HG02759 (cell line): Measurements from ENCODE around the gene ZFAND2A.
"Not testable (repeated sequence)": the region's sequence is repeated elsewhere in the genome, so short reads cannot be mapped to it uniquely, and the experiment has no call there.

Source experiments
- ATAC-seq: cut with Tn5 transposase; IDR thresholded peaks from one replicate; pipeline ENCODE4 v1.9.1; 2021; ENCODE audit warnings: mild to moderate bottlenecking, moderate library complexity; ENCODE audit not compliant: unreplicated experiment

ZFAND2A gene

DNA sequence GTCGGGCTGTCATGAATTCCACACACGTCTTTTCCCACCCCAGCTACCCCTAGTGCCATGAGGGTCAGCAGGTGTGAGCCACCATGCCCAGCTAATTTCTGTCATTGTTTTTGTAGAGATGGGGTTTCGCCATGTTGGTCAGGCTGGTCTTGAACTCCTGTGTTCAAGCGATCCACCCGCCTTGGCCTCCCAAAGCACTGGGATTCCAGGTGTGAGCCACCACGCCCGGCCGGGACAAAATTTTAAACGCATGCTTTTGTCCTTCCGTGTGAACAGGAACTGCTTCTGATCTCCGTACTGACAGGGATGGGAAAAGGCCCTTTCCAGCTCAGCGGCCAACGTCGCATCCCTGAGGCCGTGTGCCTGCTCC is 15.6 kb upstream of the ZFAND2A start:
- no peak for ATAC-seq

GRCh38 chr7:1174881-1175596 is 15.0 kb upstream of the ZFAND2A start:
- no peak for ATAC-seq

DNA sequence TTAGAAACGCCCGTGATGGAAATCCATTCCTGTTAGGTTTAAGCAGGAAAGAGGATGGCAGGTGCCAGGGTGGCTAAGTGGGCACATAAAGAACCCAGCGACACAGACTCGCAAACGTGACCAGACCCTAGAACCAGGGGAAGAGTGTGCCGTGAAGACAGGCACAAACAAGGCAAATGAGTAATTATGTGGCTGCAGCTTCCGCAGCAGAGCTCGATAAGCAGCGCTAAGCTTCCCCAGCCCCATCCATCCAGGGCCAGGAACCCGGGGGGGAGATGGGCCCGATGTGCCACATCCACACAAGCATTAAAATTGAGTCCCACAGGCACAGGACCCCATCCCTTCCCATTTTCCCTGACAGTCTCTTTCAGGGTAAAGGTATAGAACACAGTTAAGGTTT is 14.0 kb upstream of the ZFAND2A start:
- ATAC-seq: no peak

DNA sequence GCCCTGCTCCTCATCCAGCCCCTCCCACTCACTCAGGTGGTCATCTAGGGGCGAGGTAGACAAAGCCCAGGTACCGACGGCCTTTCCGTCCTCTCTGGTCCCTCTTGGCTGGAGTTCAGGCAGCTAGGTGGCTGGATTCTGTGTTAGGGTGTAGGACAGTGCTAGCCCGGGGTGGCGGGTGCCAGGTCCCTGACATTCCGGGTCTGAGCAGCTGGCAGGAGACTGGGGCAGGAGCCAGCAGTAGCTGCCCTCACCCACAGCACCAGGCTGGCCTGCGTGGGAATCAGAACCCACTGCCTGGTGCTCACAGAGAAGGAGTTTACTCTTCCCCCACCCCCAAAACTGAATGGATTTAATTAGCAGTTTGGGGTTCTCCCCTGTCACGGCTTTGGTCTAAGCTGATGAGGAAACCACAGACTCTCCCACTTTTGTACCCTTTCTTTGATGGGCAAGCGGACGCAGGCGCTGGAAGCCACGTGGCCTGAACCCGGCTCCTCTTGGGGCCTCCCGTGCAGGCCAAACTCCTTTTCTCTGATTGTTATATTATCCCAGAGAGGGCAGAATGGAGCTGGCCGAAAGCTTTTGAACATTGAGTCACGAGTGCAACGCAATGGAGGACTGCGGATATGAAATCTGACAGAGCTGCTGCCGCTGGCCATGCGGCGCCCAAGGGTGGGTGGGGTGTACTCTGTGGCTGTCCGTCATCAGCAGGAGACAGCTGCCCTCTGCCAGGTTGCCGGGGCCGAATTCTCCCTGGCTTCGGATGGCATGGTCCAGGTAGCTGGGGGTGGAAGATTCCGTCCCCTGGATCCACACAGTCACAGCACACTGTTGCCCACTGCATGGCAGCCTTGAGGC is 12.9 kb upstream of the ZFAND2A start:
- no peak for ATAC-seq

GRCh38 chr7:1171516-1171915 is 11.5 kb upstream of the ZFAND2A start:
- ATAC-seq: not testable (repeated sequence)

DNA sequence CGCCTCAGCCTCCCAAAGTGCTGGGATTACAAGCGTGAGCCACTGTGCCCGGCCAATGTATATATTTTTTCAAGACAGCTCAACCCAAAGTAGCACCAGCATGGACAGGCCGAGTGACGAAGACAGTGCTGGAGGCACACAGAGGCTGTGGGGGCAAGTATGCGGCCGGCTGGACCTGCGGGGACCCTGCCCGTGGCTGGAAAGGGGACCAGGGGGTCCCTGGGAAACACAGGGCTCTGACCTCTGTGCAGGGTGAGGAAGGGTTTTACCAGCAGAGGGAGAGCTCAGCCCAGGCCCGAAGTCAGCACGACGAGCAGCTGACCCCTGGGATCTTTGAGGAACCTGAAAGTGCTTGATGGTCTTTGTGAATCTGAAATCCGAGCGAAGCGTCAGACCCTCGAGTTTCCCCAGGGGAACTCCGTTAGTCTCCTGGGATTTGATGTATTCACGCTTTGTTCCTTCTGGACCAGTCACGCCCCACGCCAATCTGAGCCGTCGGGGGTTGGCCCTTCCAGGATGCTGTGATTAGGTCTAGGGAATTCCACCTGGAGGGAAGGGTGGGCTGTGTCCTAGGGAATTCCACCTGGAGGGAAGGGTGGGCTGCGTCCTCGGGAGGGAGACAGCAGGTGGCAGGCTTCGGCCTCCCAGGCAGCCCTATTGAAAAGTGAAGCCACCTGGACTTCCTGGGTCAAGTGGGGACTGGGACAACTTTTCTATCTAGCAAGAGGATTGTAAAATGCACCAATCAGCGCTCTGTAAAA is 10.9 kb upstream of the ZFAND2A start:
- ATAC-seq: no peak

DNA sequence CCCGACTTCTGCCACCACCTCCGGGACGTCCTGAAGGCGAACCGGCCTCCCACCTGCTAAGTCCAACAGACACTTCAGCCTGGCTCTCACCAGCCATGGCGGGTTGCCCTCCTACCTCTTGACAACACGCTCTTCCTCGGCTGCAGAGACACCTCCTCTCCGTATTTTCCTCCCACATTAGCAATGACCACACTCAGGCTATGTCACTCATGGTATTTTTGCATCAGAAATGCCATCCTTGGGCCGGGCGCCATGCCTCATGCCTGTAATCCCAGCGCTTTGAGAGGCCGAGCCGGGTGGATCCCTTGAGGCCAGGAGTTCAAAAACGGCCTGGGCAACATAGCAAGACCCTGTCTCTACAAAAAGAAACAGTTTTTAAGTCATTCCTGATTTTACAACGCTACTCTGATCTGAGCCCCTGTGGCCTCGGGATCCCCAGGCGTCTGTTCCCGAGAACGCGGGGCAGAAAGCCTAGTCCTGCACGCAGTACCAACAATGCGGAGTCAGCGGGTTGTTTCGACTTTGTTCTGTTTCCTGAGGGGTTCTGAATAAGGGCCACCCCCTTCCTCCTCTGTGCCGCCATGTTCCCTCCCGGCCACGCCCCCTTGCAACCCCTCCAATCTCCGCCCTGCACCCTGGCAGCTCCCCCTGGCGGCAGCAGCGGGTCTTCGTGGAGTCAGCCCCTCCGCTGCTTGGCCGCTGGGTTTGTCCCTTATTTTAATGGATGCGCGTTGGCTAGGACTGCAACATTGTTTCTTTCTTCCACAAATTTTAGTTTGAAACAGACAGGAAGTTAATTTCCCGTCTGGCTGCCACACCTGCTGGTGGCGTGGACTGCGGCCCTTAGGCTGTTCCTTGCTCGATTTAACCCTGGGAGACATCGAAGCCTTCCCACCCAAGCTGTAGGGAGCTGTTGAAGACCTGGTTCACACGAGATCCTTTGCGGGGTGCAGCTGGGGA is 9.7 kb upstream of the ZFAND2A start:
- peak; percentile 86 for ATAC-seq

GRCh38 chr7:1168422-1168821 is 8.4 kb upstream of the ZFAND2A start:
- no peak for ATAC-seq

DNA sequence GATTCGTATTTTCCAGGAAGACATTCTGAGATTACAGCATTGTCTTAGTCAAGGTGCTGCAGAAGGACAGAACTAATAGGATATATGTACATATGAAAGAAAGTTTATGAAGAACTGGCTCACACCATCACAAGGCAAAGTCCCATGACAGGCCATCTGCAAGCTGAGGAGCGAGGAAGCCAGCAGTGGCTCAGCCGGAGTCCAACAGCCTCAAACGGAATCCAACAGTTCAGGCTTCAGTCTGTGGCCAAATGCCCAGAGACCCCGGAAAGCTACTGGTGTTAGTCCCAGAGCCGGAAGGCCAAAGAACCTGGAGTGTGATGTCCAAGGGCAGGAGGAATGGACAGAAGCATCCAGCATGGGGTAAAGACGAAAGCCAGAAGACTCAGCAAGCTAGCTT is 4.4 kb upstream of the ZFAND2A start:
- no peak for ATAC-seq

DNA sequence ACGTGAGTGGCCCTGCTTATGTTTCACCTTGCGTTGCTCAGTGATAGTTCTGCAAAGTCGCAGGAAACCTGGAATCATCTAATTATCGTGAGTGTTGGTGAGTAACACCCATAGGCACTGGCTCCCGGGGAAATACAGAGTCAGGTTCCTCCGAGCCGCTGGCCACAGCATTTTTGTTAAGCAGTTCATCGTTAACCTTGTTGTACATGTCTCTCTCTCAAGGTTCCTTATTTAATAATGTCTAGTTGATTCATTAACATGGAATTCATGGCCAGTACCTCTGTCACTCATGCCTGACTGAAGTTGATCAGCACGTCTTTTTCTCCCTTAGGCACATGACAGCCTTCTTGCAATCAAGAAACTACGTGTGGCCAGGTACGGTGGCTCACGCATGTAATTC is 3.1 kb upstream of the ZFAND2A start:
- ATAC-seq: no peak

DNA sequence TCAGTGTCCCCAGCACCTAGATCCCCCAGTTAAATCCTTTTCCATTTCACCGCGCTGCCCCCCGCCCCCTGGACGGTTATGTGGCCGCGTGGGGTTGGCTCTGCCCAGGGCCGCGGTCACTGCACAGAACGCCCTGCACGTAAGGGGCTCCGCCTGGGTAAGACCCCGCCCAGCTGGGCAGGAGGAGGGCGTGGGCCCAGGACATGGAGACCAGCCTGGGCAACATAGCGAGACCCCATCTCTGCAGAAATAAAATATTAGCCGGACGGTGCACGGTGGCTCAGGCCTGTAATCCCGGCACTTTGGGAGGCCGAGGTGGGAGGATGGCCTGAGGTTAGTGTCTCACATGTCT is 650 bp upstream of the ZFAND2A start:
- no peak for ATAC-seq

DNA sequence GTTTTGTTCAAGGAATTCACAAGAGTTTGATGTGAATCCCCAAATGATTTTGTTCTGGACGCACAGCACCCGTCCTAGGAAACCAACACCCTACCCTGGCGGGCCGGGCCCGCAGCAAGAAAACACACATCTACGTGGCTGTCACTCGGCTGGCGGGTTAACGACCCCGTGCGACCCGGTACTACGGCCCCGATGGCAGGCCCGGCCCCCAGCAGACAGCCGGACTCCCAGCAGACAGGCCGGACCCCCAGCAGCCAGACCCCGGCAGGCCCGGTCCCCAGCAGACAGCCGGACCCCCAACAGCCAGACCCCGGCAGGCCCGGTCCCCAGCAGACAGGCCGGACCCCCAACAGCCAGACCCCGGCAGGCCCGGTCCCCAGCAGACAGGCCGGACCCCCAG is 765 bp downstream of the ZFAND2A start:
- not testable (repeated sequence) for ATAC-seq

GRCh38 chr7:1158203-1159126 is 1.5 kb downstream of the ZFAND2A start:
- no peak for ATAC-seq

- ATAC-seq: no peak
Observed at GRCh38 chr7:1156782-1157535, 3.0 kb downstream of the ZFAND2A start.

- not testable (repeated sequence) for ATAC-seq
Observed at GRCh38 chr7:1155818-1156781, 3.9 kb downstream of the ZFAND2A start.

DNA sequence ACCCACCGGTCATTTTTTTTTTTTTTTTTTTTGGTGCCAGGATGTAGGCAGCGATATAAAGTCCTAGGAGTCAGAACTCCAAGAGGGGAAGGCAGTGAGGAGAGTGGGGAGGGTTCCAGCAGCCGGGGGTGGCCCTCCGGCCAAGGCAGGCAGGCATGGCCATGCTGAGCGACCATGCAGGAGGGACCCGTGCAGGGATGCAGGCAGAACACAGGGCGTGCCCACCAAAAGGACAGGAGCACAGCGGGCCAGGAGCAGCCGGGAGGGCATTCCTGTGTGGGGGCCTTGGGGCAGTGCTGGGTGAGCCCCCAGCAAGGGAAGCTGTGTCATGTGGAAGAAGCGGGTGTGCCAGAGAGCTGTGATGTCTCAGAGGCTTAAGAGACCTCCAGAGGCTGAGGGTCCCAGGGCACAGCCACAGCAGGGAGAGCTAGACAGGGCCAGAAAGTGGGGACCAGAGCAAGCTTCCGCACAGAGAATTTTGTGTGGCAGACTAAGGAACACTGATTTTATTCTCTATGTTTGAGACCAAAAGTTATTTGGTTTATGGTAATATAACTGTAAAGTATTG is 5.7 kb downstream of the ZFAND2A start:
- no peak for ATAC-seq

DNA sequence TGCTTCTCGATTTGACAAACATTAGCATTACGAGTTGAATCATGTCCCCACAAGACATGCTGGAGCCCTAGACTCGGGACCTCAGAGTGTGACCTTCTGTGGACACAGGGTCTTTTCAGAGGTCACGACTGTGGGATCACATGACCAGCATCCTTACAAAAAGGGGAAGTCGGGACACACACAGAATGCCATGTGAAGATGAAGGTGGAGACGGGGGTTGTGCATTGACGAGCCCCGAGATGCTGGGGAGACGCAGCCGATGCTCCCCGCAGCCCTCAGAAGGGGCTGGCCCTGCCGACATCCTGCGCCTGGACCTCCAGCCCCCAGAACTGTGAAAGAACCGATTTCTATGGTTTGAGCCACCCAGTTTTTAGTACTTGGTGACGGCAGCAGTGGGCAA is 7.5 kb downstream of the ZFAND2A start:
- ATAC-seq: no peak
